Stimulated activated CD4-positive, alpha-beta T cell treated with anti-CD3 and anti-CD28 coated beads, Interleukin-1b, Interleukin-23, amount 100 ng/mL, for 24 hours (primary cell): ENCODE data around the gene MPV17.
"Not testable (repeated sequence)": the region's sequence is repeated elsewhere in the genome, so short reads cannot be mapped to it uniquely, and the experiment has no call there.

Experiments
- DNase-seq, 4 experiments: peaks; one replicate each; pipeline ENCODE4 v3.0.0-alpha.2; 2020; ENCODE audit warnings: low read depth in 4 of 4, low spot score in 1 of 4

Gene MPV17

GRCh38 chr2:27268296-27268695, 54.6 kb downstream of the MPV17 start:
- not testable (repeated sequence) for DNase-seq

- no peak for DNase-seq
These were observed 57.4 kb downstream of the MPV17 start for GRCh38 chr2:27265536-27265870.

- DNase-seq: peak in 3 of 4 experiments; percentile 34 to 58 (median 50)
These were observed 58.0 kb downstream of the MPV17 start for GRCh38 chr2:27264753-27265535.

GRCh38 chr2:27264253-27264752, 58.6 kb downstream of the MPV17 start:
- no peak for DNase-seq

GRCh38 chr2:27263287-27264252, 59.3 kb downstream of the MPV17 start:
- no peak for DNase-seq

- peak; percentile 24 to 72 (median 50) for DNase-seq
These were observed 60.3 kb downstream of the MPV17 start, which contains the start of gene SLC30A3 for GRCh38 chr2:27262379-27263286. SLC30A3 (minus strand) TSS chr2:27263047; CDS start chr2:27262906, 141 bp downstream.

- DNase-seq: no peak
These were observed 61.0 kb downstream of the MPV17 start for GRCh38 chr2:27261926-27262298.

- no peak for DNase-seq
These were observed 61.5 kb downstream of the MPV17 start for GRCh38 chr2:27261241-27261925.
